Activated naive CD4-positive, alpha-beta T cell (primary cell): ENCODE data around the gene SPATA6.
"Not testable (repeated sequence)": the region's sequence is repeated elsewhere in the genome, so short reads cannot be mapped to it uniquely, and the experiment has no call there.

Source experiments
- DNase-seq, 4 experiments: peaks; one replicate each; lab custom pipeline; 2025; lab: John Stamatoyannopoulos, UW

The SPATA6 gene

DNA sequence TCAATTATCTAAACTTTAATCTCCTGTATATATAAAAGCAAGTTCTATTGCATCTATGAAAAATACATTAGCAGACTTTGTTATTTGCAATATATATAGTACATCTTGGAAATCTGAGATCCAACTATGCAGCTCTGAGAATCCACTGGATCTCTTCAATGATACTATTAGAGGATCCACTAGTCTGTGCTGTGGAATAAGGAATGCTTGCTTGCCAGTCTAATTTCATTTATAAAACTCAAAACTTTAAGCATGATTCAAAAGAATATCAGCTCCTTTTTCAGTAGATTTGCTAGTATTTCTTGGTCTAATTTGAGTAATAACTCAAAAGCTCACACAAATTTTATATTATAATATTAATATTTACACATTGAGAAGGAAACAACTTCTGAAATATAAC lies 115.1 kb downstream of the SPATA6 start:
- no peak for DNase-seq

DNA sequence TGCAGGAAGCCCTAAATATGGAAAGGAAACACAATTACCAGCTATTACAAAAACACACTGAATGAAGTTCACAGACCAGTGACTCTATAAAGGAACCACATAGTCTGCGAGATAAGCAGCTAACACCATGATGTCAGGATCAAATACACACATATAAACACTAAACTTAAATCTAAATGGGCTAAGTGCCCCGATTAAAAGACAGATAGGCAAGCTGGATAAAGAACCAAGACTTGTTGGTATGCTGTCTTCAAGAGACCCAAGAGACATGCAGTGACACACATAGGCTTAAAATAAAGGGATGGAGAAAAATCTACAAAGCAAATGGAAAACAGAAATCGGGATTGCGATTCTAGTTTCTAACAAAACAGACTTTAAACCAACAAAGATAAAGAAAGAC lies 127.6 kb downstream of the SPATA6 start:
- DNase-seq, result no peak

DNA sequence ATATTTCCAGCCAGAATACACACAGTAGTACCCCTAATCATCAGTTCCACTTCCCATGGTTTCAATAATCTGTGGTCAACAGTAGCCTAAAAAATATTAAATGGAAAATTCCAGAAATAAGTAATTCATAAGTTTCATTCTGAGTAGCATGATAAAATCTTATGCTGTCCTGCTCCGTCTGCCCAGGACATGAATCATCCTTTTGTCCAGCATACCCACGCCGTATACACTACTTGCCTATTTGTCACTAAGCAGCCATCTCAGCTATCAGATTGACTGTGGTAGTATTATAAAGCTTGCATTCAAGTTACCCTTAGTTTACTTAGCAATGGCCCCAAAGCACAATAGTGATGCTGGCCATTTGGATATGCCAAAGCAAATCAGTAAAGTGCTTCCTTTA lies 130.8 kb downstream of the SPATA6 start:
- DNase-seq, result no peak

DNA sequence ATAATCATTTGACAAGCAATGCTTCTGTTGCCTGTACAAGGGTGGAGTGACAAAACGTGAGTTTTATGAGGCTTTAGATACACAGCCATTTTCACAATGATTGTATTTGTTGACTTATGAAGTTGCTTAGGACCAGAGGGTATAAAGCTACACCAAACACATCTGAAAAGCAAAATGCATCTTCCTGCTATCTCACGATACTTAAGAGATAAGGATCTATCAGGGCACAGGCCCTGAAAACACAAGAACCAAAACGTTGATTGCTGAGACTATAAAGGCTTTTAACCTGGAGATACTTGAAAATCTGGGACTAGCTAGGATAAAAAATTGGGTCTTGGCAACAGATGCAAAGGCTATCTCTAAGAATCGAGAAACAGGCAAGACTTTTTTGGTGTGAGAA lies 133.7 kb downstream of the SPATA6 start:
- no peak for DNase-seq

DNA sequence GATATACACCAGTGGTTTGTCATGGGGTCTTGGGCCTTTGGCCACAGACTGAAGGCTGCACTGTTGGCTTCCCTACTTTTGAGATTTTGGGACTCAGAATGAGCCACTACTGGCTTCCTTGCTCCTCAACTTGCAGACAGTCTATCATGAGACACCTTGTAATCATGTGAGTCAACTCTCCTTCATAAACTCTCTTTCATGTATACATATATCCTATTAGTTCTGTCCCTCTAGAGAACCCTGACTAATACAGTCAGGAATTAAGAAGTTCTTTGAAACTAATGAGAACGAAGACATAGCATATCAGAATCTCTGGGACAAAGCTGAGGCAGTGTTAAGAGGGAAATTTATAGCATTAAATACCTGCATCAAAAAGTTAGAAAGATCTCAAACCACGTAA lies 138.7 kb downstream of the SPATA6 start:
- DNase-seq, result no peak

DNA sequence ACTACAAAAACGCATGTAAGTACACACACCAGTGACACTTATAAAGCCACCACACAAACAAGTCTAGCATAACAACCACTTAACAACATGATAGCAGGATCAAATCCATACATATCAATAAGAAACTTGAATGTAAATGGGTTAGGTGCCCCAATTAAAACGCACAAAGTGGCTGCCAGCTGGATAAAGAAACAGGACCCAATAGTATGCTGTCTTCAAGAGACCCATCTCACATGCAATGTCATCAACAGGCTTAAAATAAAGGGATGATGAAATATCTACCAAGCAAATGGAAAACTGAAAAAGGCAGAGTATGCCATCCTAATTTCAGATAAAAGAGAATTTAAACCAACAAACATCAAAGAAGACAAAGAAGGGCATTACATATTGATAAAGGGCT lies 139.9 kb downstream of the SPATA6 start:
- no peak for DNase-seq

DNA sequence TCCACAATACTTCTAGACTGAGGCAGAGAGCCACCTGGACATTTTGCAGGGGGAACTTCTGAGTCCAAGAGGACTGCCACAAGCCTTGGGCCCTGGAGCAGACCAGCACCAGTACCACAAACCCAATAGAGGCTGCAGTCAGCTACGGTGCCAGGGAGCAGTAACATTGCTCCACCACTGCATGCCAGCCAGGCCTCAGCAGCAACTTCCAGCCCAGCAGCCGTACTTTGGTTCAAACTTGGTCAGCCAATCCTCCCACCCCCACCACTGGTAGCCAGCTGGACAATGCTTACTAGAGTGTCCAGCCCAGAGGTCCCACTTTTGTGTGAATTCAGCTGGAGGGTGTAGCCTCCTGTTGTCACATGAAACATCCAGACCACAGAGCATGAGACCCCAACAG lies 142.1 kb downstream of the SPATA6 start:
- no peak for DNase-seq

DNA sequence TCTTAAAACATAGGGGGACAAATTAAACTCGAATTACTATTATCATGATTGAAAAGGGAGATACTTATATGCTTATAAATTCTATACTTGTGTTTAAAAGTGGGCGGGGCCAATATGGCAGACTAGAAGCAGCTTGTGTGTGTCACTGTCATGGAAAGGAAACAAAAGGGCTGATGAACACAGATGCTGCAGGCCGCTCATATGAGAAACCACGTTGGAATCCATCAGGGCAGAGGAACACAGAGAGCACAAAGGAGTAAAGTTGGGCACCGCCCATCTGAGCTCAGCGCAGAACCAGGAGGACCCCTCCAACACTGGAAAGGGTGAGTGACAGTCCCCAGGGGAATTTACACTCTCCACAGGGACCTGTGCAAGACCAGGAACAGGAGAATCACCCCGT lies 142.5 kb downstream of the SPATA6 start:
- DNase-seq, result no peak

DNA sequence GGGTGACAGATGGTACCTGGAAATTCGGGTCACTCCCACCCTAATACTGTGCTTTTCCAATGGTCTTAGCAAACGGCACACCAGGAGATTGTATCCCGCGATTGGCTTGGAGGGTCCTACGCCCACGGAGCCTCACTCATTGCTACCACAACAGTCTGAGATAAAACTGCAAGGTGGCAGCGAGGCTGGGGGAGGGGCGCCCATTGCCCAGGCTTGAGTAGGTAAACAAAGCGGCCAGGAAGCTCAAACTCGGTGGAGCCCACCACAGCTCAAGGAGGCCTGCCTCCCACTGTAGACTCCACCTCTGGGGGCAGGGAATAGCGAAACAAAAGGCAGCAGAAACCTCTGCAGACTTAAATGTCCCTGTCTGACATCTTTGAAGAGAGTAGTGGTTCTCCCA lies 160.2 kb downstream of the SPATA6 start:
- not testable (repeated sequence) for DNase-seq

DNA sequence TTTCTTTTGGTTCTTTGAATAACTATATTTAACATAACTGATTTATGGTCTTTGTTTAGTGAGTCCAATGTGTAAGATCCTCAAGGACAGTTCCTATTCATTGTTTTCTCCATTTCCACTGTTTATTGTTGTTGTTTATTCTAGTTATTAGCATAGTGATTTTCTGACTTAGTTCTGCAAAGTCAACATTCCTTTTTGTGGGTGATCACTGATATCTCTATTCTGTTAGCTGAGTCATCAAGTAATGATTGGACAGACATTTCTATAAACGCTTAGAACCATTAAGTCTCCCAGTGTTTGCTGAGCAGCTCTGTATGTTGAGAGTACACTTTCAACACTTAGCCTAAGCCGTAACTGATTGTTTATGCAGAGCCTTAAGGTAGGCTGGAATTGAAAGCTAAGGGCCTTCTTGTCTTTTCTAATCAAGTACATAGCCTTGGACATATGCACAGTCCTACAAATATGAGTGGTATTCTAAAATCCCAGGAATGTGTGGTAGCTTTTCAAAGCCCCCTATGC lies 162.4 kb downstream of the SPATA6 start:
- DNase-seq, result no peak

DNA sequence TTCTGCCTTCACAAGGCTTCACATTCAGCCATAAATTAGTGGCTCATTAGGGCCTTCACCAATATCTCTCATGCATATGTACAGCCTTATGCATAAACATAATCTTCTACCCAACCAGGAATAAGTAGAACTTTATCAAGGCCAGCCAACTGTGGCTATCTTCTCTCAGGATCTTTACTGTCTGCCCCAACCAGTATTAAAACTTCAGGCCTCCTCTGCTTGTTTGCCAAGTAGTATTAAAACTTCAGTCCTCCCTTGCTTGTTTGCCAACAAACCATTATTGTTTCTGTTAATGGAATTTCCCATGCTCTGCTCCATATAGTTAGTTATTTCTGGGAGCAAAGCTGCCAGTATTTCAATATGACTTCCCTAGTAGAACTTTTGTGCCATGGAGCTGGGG lies 169.4 kb downstream of the SPATA6 start:
- no peak for DNase-seq

DNA sequence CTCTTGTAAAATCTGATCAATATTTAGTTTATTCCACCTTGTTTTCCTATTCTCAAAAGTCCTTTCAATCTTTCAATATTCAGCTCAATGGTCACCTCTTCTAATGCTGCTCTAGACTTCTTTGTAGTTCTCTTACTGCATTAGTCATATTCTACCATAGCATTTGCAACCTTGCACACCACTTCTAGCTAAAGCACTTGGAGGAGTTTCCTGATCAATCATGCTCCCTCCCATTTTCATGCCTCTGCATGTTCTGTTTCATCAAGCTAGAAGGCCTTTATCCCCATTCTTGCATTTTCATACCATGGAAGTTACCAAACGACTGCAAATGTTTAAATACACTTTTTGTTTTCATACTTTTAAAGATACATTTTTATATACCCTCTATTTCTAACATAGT lies 177.3 kb downstream of the SPATA6 start:
- no peak for DNase-seq

DNA sequence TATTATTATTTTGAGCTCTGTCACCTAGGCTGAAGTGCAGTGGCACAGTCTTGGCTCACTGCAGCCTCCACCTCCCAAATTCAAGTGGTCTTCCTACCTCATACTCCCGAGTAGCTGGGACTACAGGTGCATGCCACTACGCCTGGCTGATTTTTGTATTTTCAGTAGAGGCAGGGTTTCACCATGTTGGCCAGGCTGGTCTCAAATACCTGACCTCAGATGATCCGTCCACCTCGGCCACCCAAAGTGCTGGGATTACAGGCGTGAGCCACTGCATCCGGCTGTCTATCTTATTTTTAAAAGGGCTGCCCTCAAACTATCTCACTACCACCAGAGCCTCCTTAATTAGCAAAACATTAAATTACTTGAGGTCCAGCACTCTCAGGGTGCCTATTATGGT lies 177.9 kb downstream of the SPATA6 start:
- not testable (repeated sequence) for DNase-seq

DNA sequence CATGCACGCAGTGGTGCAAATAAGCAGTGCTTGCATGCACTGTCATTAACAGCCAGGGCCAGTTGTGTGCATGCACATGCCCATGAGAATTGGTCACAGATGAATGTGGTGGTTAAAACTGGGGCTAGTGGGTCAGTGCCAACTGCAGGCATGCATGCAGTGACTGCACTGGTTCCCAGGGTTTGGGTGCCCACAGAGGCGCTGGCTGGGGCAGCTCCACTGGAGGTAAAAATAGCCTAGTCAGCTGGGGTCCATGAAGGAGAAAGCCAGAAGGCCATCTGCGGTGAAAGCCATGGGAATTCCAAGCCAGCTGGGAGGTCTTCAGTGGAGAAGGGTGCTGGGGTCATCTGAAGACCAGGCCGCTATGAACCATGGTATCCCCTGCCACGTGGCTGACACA lies 179.3 kb downstream of the SPATA6 start:
- DNase-seq, result no peak

DNA sequence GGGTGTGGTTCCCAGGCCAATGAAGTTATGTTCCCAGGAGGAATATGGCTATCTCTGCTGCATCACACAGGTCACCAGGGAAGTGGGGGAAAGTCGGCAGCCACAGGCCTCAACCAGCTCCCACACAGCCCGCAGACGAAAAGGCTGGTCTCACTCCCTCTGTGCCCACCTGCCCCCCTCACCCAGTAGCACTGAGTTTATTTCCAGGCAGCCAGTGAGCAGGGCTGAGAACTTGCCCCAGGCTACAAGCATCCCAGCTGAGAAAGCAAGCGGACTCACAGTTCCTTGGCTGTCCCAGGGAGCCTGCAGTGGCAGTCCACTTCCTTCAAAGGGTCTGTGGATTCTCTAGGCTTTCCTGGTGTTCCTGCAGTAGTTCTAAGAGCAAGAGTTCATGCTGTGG lies 180.6 kb downstream of the SPATA6 start:
- no peak for DNase-seq

DNA sequence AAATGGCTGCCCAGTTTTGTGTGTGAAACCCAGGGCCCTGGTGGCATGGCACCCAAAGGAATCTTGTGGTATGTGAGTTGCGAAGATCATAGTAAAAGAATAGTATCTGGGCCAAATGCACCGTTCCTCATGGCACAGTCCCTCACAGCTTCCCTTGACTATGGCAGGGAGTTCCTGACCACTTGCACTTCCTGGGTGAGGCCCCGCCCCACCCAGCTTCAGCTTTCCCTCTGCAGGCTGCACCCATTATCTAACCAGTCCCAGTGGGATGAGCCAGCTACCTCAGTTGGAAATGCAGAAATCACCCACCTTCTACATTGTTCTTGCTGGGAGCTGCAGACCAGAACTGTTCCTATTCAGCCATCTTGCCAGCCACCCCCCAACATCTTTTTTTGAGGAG lies 186.5 kb downstream of the SPATA6 start:
- no peak for DNase-seq

DNA sequence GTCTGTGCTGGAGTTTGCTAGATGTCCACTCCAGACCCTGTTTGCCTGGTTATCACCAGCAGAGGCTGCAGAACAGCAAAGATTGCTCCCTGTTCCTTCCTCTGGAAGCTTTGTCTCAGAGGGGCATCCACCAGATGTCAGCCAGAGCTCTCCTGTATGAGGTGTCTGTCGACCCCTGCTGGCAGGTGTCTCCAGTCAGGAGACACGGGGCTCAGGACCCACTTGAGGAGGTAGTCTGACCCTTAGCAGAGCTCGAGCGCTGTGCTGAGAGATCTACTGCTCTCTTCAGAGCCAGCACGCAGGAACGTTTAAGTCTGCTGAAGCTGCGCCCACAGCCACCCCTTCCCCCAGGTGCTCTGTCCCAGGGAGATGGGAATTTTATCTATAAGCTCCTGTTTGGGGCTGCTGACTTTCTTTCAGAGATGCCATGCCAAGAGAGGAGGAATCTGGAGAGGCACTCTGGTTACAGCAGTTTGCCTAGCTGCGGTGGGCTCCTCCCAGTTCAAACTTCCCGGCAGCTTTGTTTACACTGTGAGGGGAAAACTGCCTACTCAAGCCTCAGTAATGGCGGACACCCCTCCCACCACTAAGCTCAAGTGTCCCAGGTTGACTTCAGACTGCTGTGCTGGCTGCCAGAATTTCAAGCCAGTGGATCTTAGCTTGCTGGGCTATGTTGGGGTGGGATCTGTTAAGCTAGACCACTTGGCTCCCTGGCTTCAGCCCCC lies 187.1 kb downstream of the SPATA6 start:
- not testable (repeated sequence) for DNase-seq

DNA sequence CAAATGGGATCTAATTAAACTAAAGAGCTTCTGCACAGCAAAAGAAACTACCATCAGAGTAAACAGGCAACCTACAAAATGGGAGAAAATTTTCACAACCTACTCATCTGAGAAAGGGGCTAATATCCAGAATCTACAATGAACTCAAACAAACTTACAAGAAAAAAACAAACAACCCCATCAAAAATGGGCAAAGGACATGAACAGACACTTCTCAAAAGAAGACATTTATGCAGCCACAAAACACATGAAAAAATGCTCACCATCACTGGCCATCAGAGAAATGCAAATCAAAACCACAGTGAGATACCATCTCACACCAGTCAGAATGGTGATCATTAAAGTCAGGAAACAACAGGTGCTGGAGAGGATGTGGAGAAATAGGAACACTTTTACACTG lies 189.7 kb downstream of the SPATA6 start:
- not testable (repeated sequence) for DNase-seq

DNA sequence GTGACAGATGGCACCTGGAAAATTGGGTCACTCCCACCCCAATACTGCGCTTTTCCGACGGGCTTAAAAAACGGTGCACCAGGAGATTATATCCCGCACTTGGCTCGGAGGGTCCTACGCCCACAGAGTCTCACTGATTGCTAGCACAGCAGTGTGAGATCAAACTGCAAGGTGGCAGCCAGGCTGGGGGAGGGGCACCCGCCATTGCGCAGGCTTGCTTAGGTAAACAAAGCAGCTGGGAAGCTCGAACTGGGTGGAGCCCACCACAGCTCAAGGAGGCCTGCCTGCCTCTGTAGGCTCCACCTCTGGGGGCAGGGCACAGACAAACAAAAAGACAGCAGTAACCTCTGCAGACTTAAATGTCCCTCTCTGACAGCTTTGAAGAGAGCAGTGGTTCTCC lies 194.6 kb downstream of the SPATA6 start:
- DNase-seq, result not testable (repeated sequence)

DNA sequence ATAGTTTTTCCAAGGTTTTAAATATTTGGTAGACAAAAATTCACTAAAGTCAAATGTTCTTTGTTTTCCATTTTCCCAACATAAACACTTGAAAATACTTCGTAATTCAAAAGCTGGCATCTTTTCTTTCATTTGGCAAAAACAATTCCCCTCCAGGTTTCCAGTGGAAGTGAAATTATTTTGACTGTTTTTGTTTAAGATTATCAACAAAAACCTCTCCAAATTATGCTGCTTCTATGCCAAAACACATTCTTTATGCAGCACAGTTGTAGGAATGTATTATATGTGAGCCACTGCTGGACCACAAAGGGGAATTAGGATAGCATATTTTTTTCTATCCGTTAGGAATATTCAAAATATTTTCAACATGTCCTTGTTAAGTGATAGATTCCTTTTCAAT lies 205.4 kb downstream of the SPATA6 start:
- DNase-seq, result no peak

DNA sequence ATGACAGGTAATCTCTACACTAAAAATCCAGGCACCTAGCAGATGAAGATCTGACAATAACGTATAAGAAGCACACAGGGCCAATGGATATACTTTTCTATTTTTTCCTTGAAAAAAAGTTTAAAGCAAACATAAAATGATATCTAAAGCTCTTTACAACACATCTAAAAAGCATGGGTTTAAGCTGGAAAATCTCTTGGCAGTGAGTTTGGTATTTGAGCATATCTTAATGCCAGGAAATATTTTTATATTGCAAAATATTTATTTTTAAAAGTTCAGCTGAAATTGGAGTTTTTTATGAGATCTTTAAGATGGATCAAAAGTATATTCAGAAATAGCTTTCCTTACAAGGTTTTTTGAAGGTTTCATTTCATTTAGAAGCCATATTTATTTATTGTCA lies 209.0 kb downstream of the SPATA6 start:
- no peak for DNase-seq

DNA sequence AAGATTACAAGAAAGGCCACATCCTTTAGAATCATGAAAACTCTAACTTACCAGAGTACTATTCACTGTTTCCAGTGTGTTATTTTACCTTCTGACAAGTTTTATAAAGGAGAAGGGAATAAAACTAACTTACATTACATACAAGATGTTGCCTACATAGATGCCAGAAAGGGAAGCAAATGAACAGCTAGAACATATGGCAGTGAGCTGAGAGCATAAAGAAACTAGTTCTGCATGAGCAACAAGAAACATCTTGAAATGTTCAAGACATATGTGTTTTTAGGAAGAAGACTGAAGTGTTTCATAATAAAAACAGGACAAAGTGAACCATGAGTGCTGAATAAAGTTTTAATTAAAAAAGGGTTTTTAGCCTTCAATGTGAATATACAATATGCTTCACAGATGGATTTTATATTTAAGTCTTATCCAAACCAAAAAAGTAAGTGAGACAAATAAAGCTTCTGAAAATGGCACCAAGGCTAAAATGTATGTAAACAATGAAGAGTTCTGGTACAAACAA lies 210.1 kb downstream of the SPATA6 start:
- DNase-seq, result no peak

DNA sequence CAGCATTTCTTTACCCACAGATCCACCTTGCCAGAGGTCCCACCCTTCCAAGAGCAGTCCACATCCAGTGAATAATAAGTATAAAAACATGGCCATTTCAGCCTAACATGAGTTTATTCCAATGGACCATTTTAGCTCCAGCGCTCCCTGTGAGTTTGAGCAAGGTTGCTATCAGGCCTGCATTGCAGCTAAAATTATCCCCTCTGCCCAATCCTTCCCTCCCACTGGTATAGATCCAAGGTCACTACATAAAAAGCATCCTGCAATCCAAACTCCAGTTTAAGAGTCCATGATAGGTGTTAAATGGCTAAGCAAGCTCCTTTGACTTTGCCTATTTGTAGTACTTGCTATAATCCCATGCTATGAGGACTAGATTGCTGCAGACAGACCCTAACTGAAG lies 213.9 kb downstream of the SPATA6 start:
- no peak for DNase-seq

DNA sequence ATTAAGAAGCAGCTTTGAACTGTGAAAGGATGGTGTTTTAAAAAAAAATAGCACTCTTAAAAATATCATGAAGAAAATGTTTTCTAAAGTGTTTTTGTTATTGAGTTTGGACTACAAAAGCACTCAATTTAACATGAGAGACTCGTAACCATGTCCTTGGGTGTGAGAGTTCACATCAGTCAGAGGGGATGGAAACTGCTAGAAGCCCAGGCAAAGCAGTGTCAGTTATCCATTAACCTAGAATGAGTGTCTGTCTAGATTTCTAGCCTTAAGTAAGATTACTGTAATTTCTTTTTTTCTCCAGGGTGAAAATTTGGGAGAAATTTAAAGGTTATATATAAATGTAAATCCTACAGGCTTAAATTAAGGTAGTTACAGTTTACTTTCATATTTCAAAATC lies 217.8 kb downstream of the SPATA6 start:
- no peak for DNase-seq
